ENCODE data around the gene SEMA5A. TPM values are rescaled to one million over a fixed set of nuclear protein-coding genes. Genes with fewer than 3 reads are reported as not detected.

The SEMA5A gene
- polyA plus RNA-seq, 1 donor from 2014 or later, result 3.2 TPM

- H3K4me3 ChIP-seq (ENCODE audit: low read length), result no peak overlapping the region
- no peak overlapping the region for H3K4me2 ChIP-seq (ENCODE audit: low read length)
- TF ChIP-seq RAD21 (conservative IDR thresholded peaks at IDR 0.05) (no peak), EP300 (conservative IDR thresholded peaks at IDR 0.05; ENCODE audit: poor library complexity, severe bottlenecking) (no peak), SMC3 (conservative IDR thresholded peaks at IDR 0.05; ENCODE audit: poor library complexity) (no peak), POLR2AphosphoS5 (IDR thresholded peaks at IDR 0.05) (no peak), REST (IDR thresholded peaks at IDR 0.05; ENCODE audit: borderline replicate concordance) (no peak), CTCF (IDR thresholded peaks at IDR 0.05; ENCODE audit: poor library complexity, severe bottlenecking) (no peak), TAF1 (IDR thresholded peaks at IDR 0.05; ENCODE audit: low read depth) (no peak), MXI1 (conservative IDR thresholded peaks at IDR 0.05; ENCODE audit: poor library complexity, severe bottlenecking) (no peak), EZH2 (IDR thresholded peaks at IDR 0.05; ENCODE audit: borderline replicate concordance, insufficient read depth, low read length, poor library complexity, severe bottlenecking) (no peak)
- H2AFZ ChIP-seq (ENCODE audit: low read depth, low read length), result no peak overlapping the region
- H3K27ac ChIP-seq (ENCODE audit: low read length), result no peak overlapping the region
- H3K27me3 ChIP-seq (ENCODE audit: insufficient read depth, low read depth, low read length), result no peaks in the 10 kb centered on the region
- H4K20me1 ChIP-seq (ENCODE audit: insufficient read depth), result no peaks in the 10 kb centered on the region
- no peaks in the 10 kb centered on the region for H3K36me3 ChIP-seq (ENCODE audit: insufficient read depth, low read length)
- H3F3A ChIP-seq (ENCODE audit: insufficient read depth, low read length, poor library complexity, severe bottlenecking), result no peaks in the 10 kb centered on the region
- no peaks in the 10 kb centered on the region for H3K79me2 ChIP-seq (replicated peaks; ENCODE audit: insufficient read depth, low read length)
- H3K9me2 ChIP-seq (ENCODE audit: insufficient read depth, low read length), result no peaks in the 10 kb centered on the region
- no peaks in the 10 kb centered on the region for H3K9me3 ChIP-seq (ENCODE audit: low read length)
- H3K9ac ChIP-seq (ENCODE audit: low read length), result no peak overlapping the region
Observed at GRCh38 chr5:9212605-9213004, 333.3 kb downstream of the SEMA5A start.

GRCh38 chr5:9209846-9210492 lies 335.9 kb downstream of the SEMA5A start:
- Histone ChIP-seq H3K4me3 (ENCODE audit: low read length) (no peak overlapping the region), H3K9me2 (ENCODE audit: insufficient read depth, low read length) (no peaks in the 10 kb centered on the region), H3K27me3 (ENCODE audit: insufficient read depth, low read depth, low read length) (no peaks in the 10 kb centered on the region), H3K9ac (ENCODE audit: low read length) (no peak overlapping the region), H3K36me3 (ENCODE audit: insufficient read depth, low read length) (no peaks in the 10 kb centered on the region), H3K27ac (ENCODE audit: low read length) (no peak overlapping the region), H3K79me2 (replicated peaks; ENCODE audit: insufficient read depth, low read length) (no peaks in the 10 kb centered on the region), H3K9me3 (ENCODE audit: low read length) (peaks cover 3% of the 10 kb centered on the region), H2AFZ (ENCODE audit: low read depth, low read length) (no peak overlapping the region), H4K20me1 (ENCODE audit: insufficient read depth) (no peaks in the 10 kb centered on the region), H3K4me2 (ENCODE audit: low read length) (no peak overlapping the region), H3F3A (ENCODE audit: insufficient read depth, low read length, poor library complexity, severe bottlenecking) (no peaks in the 10 kb centered on the region)
- TF ChIP-seq EZH2 (IDR thresholded peaks at IDR 0.05; ENCODE audit: borderline replicate concordance, insufficient read depth, low read length, poor library complexity, severe bottlenecking) (no peak), POLR2AphosphoS5 (IDR thresholded peaks at IDR 0.05) (no peak), MXI1 (conservative IDR thresholded peaks at IDR 0.05; ENCODE audit: poor library complexity, severe bottlenecking) (no peak), REST (IDR thresholded peaks at IDR 0.05; ENCODE audit: borderline replicate concordance) (no peak), EP300 (conservative IDR thresholded peaks at IDR 0.05; ENCODE audit: poor library complexity, severe bottlenecking) (no peak), CTCF (IDR thresholded peaks at IDR 0.05; ENCODE audit: poor library complexity, severe bottlenecking) (no peak), SMC3 (conservative IDR thresholded peaks at IDR 0.05; ENCODE audit: poor library complexity) (no peak), RAD21 (conservative IDR thresholded peaks at IDR 0.05) (no peak), TAF1 (IDR thresholded peaks at IDR 0.05; ENCODE audit: low read depth) (no peak)
